ENCODE measurements around the gene CCDC85A.

- TF ChIP-seq ZFP3 (CRISPR knock-in tag; IDR thresholded peaks at IDR 0.05) (no peak), PATZ1 (CRISPR knock-in tag; IDR thresholded peaks at IDR 0.05; ENCODE audit: borderline replicate concordance) (no peak), ZFP30 (CRISPR knock-in tag; IDR thresholded peaks at IDR 0.05) (no peak), ARNTL (CRISPR knock-in tag; IDR thresholded peaks at IDR 0.05; ENCODE audit: borderline replicate concordance, low read depth) (no peak), CREB5 (CRISPR knock-in tag; IDR thresholded peaks at IDR 0.05; ENCODE audit: low read depth) (no peak), ZNF8 (CRISPR knock-in tag; IDR thresholded peaks at IDR 0.05) (no peak), BACH2 (CRISPR knock-in tag; IDR thresholded peaks at IDR 0.05; ENCODE audit: borderline replicate concordance) (no peak), SNAI2 (CRISPR knock-in tag; IDR thresholded peaks at IDR 0.05) (no peak), CSDC2 (CRISPR knock-in tag; IDR thresholded peaks at IDR 0.05) (no peak), RARB (CRISPR knock-in tag; IDR thresholded peaks at IDR 0.05) (no peak), PPARA (CRISPR knock-in tag; IDR thresholded peaks at IDR 0.05; ENCODE audit: borderline replicate concordance) (no peak), GLIS3 (CRISPR knock-in tag; IDR thresholded peaks at IDR 0.05) (no peak)
Measured at GRCh38 chr2:56202381-56203121, 18.8 kb downstream of the CCDC85A start.

All from SK-N-SH treated with all-trans-retinoic acid at 6 μM for 48 hours (cell line).